ENCODE results near the gene GOLT1A. TPM values are rescaled to one million over a fixed set of nuclear protein-coding genes. Genes with fewer than 3 reads are reported as not detected.

GOLT1A gene
- total and polyA plus RNA-seq, 2 of the 8 experiments (the other 6 are each of a cell fraction or from before 2014, with no cell fraction given) = 7.5 to 8.5 TPM

DNA sequence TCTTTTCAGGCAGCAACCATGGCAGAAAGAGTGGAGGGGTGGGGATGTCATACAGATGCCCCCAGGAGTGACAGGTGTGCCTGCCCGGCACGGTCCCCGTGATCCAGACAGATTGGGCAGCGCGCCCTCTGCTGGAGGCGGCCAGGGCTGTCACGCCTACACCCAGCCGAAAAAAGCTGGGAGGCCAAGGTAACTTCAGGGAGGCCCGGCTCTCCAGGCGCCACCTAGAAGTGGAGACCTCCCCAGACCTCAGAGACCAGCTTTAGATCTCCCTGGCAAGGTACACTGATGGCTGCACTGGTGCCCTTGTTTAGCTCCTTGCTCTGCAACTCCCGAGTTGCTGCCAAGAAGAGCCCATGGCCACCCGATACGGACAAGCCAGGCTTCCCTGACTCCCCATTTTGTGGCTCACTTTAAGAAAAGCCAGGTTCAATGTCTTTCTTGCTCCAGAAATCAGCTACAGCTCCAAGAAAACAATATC is 6.6 kb downstream of the GOLT1A start (continued):
- peak; percentile 61; the same call in 1 of the 2 replicates for TF ChIP-seq CREB1 (IDR thresholded peaks at IDR 0.05)
- no peak for TF ChIP-seq EZH2 (IDR thresholded peaks at IDR 0.05; ENCODE audit: low read depth, low read length, severe bottlenecking)
- no peak for TF ChIP-seq KDM4A (IDR thresholded peaks at IDR 0.05; ENCODE audit: low read depth, low read length, severe bottlenecking)
- no peak for TF ChIP-seq BRCA1 (IDR thresholded peaks at IDR 0.05; ENCODE audit: low read depth, low read length)
- TF ChIP-seq SIN3A (conservative IDR thresholded peaks at IDR 0.05 in 1 of 2, IDR thresholded peaks at IDR 0.05 in 1 of 2; ENCODE audit: low read depth in 1 of 2, low read length in 2 of 2) = peak; percentile 60 to 76; a peak in 1 of 4 replicates
- 0 out of 2 replicates have a peak, but pooled peaks have one; percentile 13 for TF ChIP-seq TCF12 (IDR thresholded peaks at IDR 0.05; ENCODE audit: low read depth, low read length)
- TF ChIP-seq TBP (IDR thresholded peaks at IDR 0.05; ENCODE audit: low read depth, low read length) = no peak; the same call in 1 of the 2 replicates
- TF ChIP-seq RAD21 (IDR thresholded peaks at IDR 0.05 in 1 of 2, conservative IDR thresholded peaks at IDR 0.05 in 1 of 2; ENCODE audit: low read depth in 2 of 2, low read length in 2 of 2) = peak; percentile 72 to 81
- 0 out of 2 replicates have a peak, but pooled peaks have one; percentile 30 for TF ChIP-seq EGR1 (IDR thresholded peaks at IDR 0.05; ENCODE audit: borderline replicate concordance, low read depth, low read length)
- TF ChIP-seq NANOG (IDR thresholded peaks at IDR 0.05; ENCODE audit: insufficient read depth, low read depth, low read length, poor library complexity, severe bottlenecking) = no peak
